ENCODE data around the gene SLC5A12. TPM values are rescaled to one million over a fixed set of nuclear protein-coding genes. Genes with fewer than 3 reads are reported as not detected.

SLC5A12 gene
- total RNA-seq, 1 experiment from 2014 or later, result not detected

GRCh38 chr11:26767060-26767459 is 45.2 kb upstream of the SLC5A12 start:
- H3K9me3 ChIP-seq (ENCODE audit: control insufficient read depth, insufficient read depth, low read depth, low read length), result no peaks in the 10 kb centered on the region
- ChIA-PET POLR2A (no interaction called here), CTCF (no interaction called here)
- no peak overlapping the region for H3K4me3 ChIP-seq (ENCODE audit: low read depth in 2 of 2, low read length in 2 of 2)
- no peaks in the 10 kb centered on the region for H3K27me3 ChIP-seq (ENCODE audit: control insufficient read depth, insufficient read depth, low read length)
- BruUV-seq (replicated peaks), result no TSS peak
- intact Hi-C loops (cut with micrococcal nuclease; ENCODE audit: unreplicated experiment), result no loop called here
- no peaks in the 10 kb centered on the region for H3K4me1 ChIP-seq (ENCODE audit: control insufficient read depth, insufficient read depth, low read length)
- ATAC-seq (no peak), DNase-seq (ENCODE audit: low read depth, low spot score) (no peak)
- no peak overlapping the region for H3K27ac ChIP-seq (ENCODE audit: low read length)
- TF ChIP-seq REST (IDR thresholded peaks at IDR 0.05; ENCODE audit: insufficient read depth in 1 of 2, low read depth in 2 of 2, low read length in 1 of 2), result no peak
- TF ChIP-seq SIN3A (IDR thresholded peaks at IDR 0.05; ENCODE audit: borderline replicate concordance, insufficient read depth, low read depth, low read length), result no peak
- TF ChIP-seq POLR2AphosphoS5 (IDR thresholded peaks at IDR 0.05; ENCODE audit: low read depth, low read length), result no peak
- no peak for TF ChIP-seq TCF7L2 (IDR thresholded peaks at IDR 0.05; ENCODE audit: low read depth, low read length)
- no peak for TF ChIP-seq CTCF (IDR thresholded peaks at IDR 0.05)
- in situ Hi-C loops (cut with HindIII; ENCODE audit: low pct_unique_long_range_greater_than_20kb, low sequenced_read_pairs), result no loop called here
- no peaks in the 10 kb centered on the region for H3K36me3 ChIP-seq (ENCODE audit: control insufficient read depth, insufficient read depth, low read length)

- Histone ChIP-seq H3K36me3 (ENCODE audit: control insufficient read depth, insufficient read depth, low read length) (no peaks in the 10 kb centered on the region), H3K27me3 (ENCODE audit: control insufficient read depth, insufficient read depth, low read length) (no peaks in the 10 kb centered on the region), H3K27ac (ENCODE audit: low read length) (no peak overlapping the region), H3K4me1 (ENCODE audit: control insufficient read depth, insufficient read depth, low read length) (no peaks in the 10 kb centered on the region), H3K4me3 (ENCODE audit: low read depth in 2 of 2, low read length in 2 of 2) (no peak overlapping the region), H3K9me3 (ENCODE audit: control insufficient read depth, insufficient read depth, low read depth, low read length) (no peaks in the 10 kb centered on the region)
- intact Hi-C loops (cut with micrococcal nuclease; ENCODE audit: unreplicated experiment) (no loop called here), in situ Hi-C loops (cut with HindIII; ENCODE audit: low pct_unique_long_range_greater_than_20kb, low sequenced_read_pairs) (no loop called here)
- TF ChIP-seq SIN3A (IDR thresholded peaks at IDR 0.05; ENCODE audit: borderline replicate concordance, insufficient read depth, low read depth, low read length), result no peak
- TF ChIP-seq POLR2AphosphoS5 (IDR thresholded peaks at IDR 0.05; ENCODE audit: low read depth, low read length), result no peak
- no peak for TF ChIP-seq CTCF (IDR thresholded peaks at IDR 0.05)
- BruUV-seq (replicated peaks), result no TSS peak
- CTCF ChIA-PET, result no interaction called here
- DNase-seq (ENCODE audit: low read depth, low spot score) (no peak), ATAC-seq (no peak)
- POLR2A ChIA-PET, result no interaction called here
Measured at GRCh38 chr11:26765323-26765722, 43.5 kb upstream of the SLC5A12 start.
